ENCODE results near the gene MEX3D.

MEX3D gene

DNA sequence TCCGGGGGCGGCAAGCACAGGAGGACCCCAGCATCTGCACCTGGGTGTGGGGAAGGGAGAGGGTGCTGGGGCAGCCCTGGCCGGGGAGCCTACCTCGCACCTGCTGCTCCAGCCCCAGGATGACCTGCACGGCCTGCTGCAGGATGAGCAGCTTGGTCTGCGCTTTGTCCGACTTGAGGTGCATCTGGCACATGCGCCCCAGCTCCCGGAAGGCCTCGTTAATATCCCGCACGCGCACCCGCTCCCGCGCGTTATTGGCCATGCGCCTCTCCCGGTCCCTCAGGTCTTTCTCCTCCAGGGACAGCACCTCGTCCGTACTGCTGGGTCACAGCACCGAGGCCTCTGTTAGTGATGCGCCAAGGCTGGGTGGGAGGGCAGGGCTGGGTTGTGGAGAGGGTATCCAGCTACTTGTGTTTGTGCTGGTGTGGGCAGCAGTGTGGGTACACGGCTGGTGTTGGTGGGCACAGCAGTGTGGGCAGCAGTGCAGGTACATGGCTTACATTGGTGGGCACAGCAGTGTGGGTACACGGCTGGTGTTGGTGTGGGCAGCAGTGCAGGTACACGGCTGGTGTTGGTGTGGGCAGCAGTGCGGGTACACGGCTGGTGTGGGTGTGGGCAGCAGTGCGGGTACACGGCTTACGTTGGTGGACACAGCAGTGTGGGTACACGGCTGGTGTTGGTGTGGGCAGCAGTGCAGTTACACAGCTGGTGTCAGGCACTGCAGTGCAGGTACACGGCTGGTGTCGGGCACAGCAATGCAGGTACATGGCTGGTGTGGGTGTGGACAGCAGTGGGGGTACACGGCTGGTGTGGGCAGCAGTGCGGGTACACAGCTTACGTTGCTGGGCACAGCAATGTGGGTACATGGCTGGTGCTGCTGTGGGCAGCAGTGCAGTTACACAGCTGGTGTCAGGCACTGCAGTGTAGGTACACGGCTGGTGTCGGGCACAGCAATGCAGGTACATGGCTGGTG, 44.3 kb upstream of the MEX3D start:
- ChIA-PET POLR2A (no interaction called here), CTCF (interaction anchor here (1.1 to 3.3 kb wide), 3 partner anchors 13 to 60 kb away, joined by 3 to 10 read pairs (median 3); no protein-coding TSS in a partner anchor)
- DNase-seq (ENCODE audit: extremely low spot score): no peak
- TF ChIP-seq, protein P1, sequence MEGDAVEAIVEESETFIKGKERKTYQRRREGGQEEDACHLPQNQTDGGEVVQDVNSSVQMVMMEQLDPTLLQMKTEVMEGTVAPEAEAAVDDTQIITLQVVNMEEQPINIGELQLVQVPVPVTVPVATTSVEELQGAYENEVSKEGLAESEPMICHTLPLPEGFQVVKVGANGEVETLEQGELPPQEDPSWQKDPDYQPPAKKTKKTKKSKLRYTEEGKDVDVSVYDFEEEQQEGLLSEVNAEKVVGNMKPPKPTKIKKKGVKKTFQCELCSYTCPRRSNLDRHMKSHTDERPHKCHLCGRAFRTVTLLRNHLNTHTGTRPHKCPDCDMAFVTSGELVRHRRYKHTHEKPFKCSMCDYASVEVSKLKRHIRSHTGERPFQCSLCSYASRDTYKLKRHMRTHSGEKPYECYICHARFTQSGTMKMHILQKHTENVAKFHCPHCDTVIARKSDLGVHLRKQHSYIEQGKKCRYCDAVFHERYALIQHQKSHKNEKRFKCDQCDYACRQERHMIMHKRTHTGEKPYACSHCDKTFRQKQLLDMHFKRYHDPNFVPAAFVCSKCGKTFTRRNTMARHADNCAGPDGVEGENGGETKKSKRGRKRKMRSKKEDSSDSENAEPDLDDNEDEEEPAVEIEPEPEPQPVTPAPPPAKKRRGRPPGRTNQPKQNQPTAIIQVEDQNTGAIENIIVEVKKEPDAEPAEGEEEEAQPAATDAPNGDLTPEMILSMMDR (IDR thresholded peaks at IDR 0.05; ENCODE audit: control extremely low read depth, extremely low read depth, low read depth, missing control alignments): no peak

DNA sequence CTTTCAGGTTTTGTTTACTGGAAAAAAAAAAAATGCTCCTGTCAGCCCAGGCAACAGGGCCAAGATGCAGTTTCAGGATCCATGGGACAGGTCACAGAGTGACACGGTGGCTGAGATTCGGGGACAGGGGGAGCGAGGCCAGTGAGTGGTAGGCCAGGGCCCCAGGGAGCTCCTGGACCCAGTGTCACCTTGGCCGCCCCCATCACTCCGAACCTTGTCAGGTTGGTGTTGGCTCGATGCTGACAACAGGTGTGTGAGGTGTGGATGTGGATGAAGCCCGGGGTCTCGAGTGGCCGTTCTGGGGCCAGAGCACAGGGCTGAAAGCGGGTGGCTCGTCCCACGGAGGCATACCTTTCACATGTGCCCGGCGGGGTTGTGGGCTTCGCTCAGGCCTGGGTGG, 43.2 kb upstream of the MEX3D start:
- POLR2A ChIA-PET: no interaction called here
- CTCF ChIA-PET: interaction anchor here (1.2 to 3.3 kb wide), 2 partner anchors 21 to 61 kb away, joined by 3 to 10 read pairs; no protein-coding TSS in a partner anchor

DNA sequence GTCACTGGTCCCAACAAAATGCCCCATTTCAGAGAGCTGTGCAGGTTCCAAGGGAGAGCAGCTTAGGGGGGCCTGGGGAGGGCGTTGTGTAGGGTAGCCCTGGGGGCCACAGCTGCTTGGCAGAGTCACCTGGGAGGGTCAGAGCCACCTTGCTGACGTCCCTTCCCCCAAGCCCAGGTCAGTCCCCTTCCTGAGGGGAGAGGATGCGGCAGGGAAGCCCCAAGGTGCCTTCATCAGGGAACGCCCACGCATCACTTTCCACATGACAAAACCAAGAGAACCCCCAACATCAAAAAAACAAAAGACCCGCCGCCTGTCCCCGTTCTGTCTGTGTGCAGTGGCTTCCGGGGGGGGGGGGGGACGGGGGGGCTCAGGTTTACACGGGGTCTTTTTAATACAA, 42.5 kb upstream of the MEX3D start:
- CTCF ChIA-PET: no interaction called here
- no peak for DNase-seq (ENCODE audit: extremely low spot score)
- TF ChIP-seq, protein P1 (IDR thresholded peaks at IDR 0.05; ENCODE audit: control extremely low read depth, extremely low read depth, low read depth, missing control alignments): no peak
- POLR2A ChIA-PET: no interaction called here

More for the DNA sequence above, 43.2 kb upstream of the MEX3D start:
- no peak for DNase-seq (ENCODE audit: extremely low spot score)
- TF ChIP-seq, protein P1 (IDR thresholded peaks at IDR 0.05; ENCODE audit: control extremely low read depth, extremely low read depth, low read depth, missing control alignments): no peak

DNA sequence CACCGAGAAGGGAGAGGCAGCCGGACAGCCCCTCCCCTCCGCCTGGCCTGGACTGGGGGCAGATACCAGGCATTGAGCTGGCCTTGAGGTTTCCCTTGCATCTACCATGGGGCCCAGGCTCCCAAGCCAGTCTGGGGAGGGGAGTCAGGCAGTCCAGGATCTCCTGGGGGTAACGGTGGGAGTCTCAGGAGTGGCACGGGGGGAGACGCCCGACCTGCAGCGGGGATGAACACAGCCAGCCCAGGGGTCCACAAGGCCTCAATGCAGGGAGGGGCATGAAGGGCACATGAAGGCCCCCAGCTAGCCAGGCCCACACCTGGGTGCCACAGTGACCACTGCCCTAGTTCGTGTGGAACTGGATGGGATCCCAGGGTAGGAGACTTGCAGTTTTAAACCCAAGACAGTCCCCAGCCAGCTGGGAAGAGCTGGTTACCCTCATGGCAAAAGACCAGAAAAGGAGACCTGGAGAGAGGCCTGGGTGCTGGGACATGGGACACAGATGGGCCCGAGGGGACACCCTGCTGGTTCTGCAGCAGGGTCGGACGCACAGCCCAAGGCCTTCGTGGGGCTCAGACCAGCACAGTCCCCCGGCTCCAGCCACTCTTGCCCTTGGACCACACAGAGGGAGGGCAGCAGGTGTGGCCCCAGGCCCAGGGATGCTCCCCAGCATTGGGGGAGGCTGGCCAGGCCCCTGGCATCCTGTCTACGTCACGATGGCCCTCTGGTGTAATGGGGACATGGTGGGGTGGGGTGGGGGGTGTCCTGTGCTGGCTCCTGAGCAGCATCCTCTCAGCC, 41.8 kb upstream of the MEX3D start:
- ChIA-PET POLR2A (no interaction called here), CTCF (interaction anchor here (1.9 kb wide), 1 partner anchor 228 kb away, joined by 4 read pairs; no protein-coding TSS in a partner anchor)
- TF ChIP-seq, protein P1 (IDR thresholded peaks at IDR 0.05; ENCODE audit: control extremely low read depth, extremely low read depth, low read depth, missing control alignments): no peak
- DNase-seq (ENCODE audit: extremely low spot score): no peak

DNA sequence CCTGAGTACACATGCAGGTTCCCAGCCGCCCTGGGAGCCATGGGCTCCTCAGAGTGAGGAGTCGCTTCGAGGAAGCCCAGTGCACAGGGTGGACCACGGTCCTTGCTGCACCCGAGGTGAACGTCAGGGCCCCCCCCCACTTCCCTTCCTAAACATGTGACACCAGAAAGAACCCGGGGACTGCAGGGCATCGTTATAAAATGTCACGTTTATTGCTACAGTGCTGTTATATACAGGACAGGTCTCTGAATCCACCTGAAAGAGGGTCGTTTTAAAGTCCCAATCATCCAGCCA, 40.9 kb upstream of the MEX3D start:
- TF ChIP-seq, protein P1 (IDR thresholded peaks at IDR 0.05; ENCODE audit: control extremely low read depth, extremely low read depth, low read depth, missing control alignments): no peak
- ChIA-PET CTCF (interaction anchor here (1.9 to 4.6 kb wide), 2 partner anchors 64 to 229 kb away, joined by 4 to 19 read pairs; no protein-coding TSS in a partner anchor), POLR2A (no interaction called here)
- DNase-seq (ENCODE audit: extremely low spot score): no peak

DNA sequence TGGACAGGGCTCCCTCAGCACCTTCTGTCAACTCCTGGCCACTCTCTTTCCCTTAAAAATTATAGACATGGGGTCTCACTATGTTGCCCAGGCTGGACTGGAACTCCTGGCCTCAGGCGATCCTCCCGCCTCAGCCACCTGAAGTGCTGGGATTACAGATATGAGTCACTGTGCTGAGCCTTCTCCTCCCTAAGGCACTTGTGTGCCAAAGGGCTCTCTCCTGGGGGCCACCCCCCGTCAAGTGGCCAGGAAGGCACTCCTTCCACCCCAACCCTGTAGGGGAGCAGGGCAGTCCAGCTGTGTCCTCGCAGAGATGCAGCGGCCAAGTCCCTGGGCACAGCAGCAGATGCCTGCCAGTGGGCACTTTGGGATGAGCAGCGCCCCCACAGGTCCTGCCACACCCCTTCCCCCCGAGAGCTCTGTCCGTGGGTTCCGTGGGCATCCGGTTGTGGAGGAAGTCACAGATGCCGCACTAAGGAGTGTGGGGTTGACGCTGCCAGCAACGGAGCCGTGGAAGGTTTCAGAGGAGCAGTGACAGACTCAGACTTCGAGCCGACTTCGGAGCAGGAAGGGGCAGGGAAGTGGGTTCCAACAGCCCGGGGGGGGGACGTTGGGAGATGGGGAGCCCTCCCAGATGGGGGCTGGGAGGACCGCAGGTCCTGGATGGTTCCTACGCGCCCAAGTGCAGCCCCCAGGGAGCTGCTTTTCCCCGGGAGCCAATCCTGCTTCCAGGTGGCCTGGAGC, 40.4 kb upstream of the MEX3D start:
- ChIA-PET CTCF (interaction anchor here (1.9 to 4.6 kb wide), 2 partner anchors 64 to 230 kb away, joined by 4 to 19 read pairs; no protein-coding TSS in a partner anchor), POLR2A (interaction anchor here (0.8 kb wide), 1 partner anchor 200 kb away, joined by 3 read pairs; no protein-coding TSS in a partner anchor)
- TF ChIP-seq, protein P1 (IDR thresholded peaks at IDR 0.05; ENCODE audit: control extremely low read depth, extremely low read depth, low read depth, missing control alignments): no peak
- no peak for DNase-seq (ENCODE audit: extremely low spot score)

Measured in GM10248 (cell line).